Liver (tissue), 3 donors: Measurements from ENCODE around the gene TIMM13.

Experiments
- EGR1 ChIP-seq, 2 donors: IDR thresholded peaks; 2 replicates each; pipeline ENCODE4 v1.6.1; 2016 to 2018; ENCODE audit warnings: antibody characterized with exemption in 2 of 2, low read depth in 2 of 2
- TAF1 ChIP-seq: conservative IDR thresholded peaks from 2 replicates; pipeline ENCODE4 v1.6.1; 2016; ENCODE audit warnings: antibody characterized with exemption, mild to moderate bottlenecking
- TF ChIP-seq, protein P1 (sequence below): fragments of 150-350 bp; IDR thresholded peaks from 2 replicates; pipeline ENCODE4 v1.5.1; 2017; ENCODE audit warnings: improper control_type of control experiment, low read depth, low read length; ENCODE audit not compliant: missing input control
- TF ChIP-seq, protein P2 (sequence below): IDR thresholded peaks from 2 replicates; pipeline ENCODE4 v1.6.1; 2016; ENCODE audit warnings: antibody characterized with exemption
- donor health status: healthy.
- donor health status: healthy.

GRCh38 chr19:2398735-2399305 is 28.6 kb downstream of the TIMM13 start:
- TF ChIP-seq TAF1 = no peak
- TF ChIP-seq, protein P1, sequence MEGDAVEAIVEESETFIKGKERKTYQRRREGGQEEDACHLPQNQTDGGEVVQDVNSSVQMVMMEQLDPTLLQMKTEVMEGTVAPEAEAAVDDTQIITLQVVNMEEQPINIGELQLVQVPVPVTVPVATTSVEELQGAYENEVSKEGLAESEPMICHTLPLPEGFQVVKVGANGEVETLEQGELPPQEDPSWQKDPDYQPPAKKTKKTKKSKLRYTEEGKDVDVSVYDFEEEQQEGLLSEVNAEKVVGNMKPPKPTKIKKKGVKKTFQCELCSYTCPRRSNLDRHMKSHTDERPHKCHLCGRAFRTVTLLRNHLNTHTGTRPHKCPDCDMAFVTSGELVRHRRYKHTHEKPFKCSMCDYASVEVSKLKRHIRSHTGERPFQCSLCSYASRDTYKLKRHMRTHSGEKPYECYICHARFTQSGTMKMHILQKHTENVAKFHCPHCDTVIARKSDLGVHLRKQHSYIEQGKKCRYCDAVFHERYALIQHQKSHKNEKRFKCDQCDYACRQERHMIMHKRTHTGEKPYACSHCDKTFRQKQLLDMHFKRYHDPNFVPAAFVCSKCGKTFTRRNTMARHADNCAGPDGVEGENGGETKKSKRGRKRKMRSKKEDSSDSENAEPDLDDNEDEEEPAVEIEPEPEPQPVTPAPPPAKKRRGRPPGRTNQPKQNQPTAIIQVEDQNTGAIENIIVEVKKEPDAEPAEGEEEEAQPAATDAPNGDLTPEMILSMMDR = no peak
- TF ChIP-seq EGR1 (IDR thresholded peaks at IDR 0.05; ENCODE audit: low read depth in 2 of 2) = no peak
- TF ChIP-seq, protein P2, sequence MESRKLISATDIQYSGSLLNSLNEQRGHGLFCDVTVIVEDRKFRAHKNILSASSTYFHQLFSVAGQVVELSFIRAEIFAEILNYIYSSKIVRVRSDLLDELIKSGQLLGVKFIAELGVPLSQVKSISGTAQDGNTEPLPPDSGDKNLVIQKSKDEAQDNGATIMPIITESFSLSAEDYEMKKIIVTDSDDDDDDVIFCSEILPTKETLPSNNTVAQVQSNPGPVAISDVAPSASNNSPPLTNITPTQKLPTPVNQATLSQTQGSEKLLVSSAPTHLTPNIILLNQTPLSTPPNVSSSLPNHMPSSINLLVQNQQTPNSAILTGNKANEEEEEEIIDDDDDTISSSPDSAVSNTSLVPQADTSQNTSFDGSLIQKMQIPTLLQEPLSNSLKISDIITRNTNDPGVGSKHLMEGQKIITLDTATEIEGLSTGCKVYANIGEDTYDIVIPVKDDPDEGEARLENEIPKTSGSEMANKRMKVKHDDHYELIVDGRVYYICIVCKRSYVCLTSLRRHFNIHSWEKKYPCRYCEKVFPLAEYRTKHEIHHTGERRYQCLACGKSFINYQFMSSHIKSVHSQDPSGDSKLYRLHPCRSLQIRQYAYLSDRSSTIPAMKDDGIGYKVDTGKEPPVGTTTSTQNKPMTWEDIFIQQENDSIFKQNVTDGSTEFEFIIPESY = no peak
